NCI-H748 treated with DMSO at 0.1 percent for 48 hours (cell line): ENCODE data around the gene GNPTG.

ENCODE experiments used
- DNase-seq: peaks from one replicate; lab custom pipeline; 2025; lab: John Stamatoyannopoulos, UW

GNPTG gene

GRCh38 chr16:1347286-1347855, 4.4 kb upstream of the GNPTG start:
- DNase-seq: no peak

GRCh38 chr16:1347962-1348361, 3.8 kb upstream of the GNPTG start:
- no peak for DNase-seq

- no peak for DNase-seq
These were observed 3.3 kb upstream of the GNPTG start for GRCh38 chr16:1348441-1348840.

- no peak for DNase-seq
These were observed 2.8 kb upstream of the GNPTG start for GRCh38 chr16:1348926-1349325.

GRCh38 chr16:1349351-1349750, 2.4 kb upstream of the GNPTG start:
- no peak for DNase-seq

- DNase-seq: no peak
These were observed 1.8 kb upstream of the GNPTG start for GRCh38 chr16:1349951-1350350.

GRCh38 chr16:1350691-1351090, 1.0 kb upstream of the GNPTG start:
- no peak for DNase-seq

GRCh38 chr16:1351215-1351581, 533 bp upstream of the GNPTG start:
- DNase-seq: no peak

GRCh38 chr16:1354815-1355540, 3.2 kb downstream of the GNPTG start:
- no peak for DNase-seq

- no peak for DNase-seq
These were observed 3.9 kb downstream of the GNPTG start for GRCh38 chr16:1355591-1355990.

GRCh38 chr16:1356061-1356900, 4.5 kb downstream of the GNPTG start:
- no peak for DNase-seq

GRCh38 chr16:1357906-1358566, 6.3 kb downstream of the GNPTG start:
- no peak for DNase-seq

GRCh38 chr16:1361685-1362360, 10.1 kb downstream of the GNPTG start:
- no peak for DNase-seq

- DNase-seq: no peak
These were observed 11.1 kb downstream of the GNPTG start for GRCh38 chr16:1362807-1363206.

GRCh38 chr16:1363501-1364041, 11.8 kb downstream of the GNPTG start:
- peak; percentile 11 for DNase-seq

GRCh38 chr16:1364510-1364909, 12.8 kb downstream of the GNPTG start:
- DNase-seq: no peak

GRCh38 chr16:1366060-1366711, 14.5 kb downstream of the GNPTG start:
- DNase-seq: no peak

- no peak for DNase-seq
These were observed 15.1 kb downstream of the GNPTG start for GRCh38 chr16:1366712-1367299.

- DNase-seq: no peak
These were observed 15.9 kb downstream of the GNPTG start for GRCh38 chr16:1367486-1368174.
